ENCODE measurements around the gene TRIM63. TPM values are rescaled to one million over a fixed set of nuclear protein-coding genes. Genes with fewer than 3 reads are reported as not detected.

Gene TRIM63
- total and polyA plus RNA-seq, 2 of the 8 experiments (the other 6 are each of a cell fraction or from before 2014, with no cell fraction given) = not detected

DNA sequence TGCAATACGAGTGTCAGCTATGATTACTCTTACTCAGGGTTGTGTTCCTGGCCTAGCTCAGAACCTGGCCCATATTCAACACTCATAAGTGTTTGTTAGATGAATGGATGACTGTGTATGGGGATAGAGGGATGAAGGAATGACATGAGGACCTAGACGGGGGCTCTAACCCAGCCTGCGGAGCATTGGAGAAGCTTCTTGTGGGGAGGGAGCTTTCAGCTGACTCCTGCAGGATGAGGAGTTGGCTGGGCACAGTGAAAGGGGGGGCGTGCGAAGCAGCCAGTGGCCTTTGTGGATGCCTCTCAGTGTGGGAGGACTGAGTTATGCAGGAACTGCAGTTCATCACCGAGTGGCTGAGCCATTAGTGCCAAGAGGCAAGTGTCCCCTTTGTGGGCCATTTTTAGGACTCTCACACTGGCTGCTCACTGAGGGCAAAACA lies 47.1 kb downstream of the TRIM63 start:
- no peak overlapping the region for H3K18ac ChIP-seq (ENCODE audit: extremely low read depth, low read length)
- 0 out of 2 replicates have a peak overlapping the region, but pooled peaks have one; percentile 67 for H2BK15ac ChIP-seq (ENCODE audit: low read length)
- FAIRE-seq = no peak
- H2BK120ac ChIP-seq (replicated peaks; ENCODE audit: low read depth, low read length) = no peak overlapping the region
- H3K4me1 ChIP-seq (replicated peaks in 1 of 4; ENCODE audit: control insufficient read depth in 3 of 4, insufficient read depth in 4 of 4, low read length in 3 of 4) = peaks cover 0 to 19% (median 12%) of the 10 kb centered on the region in 4 experiments; a peak in 6 of 7 replicates
- H2BK5ac ChIP-seq (ENCODE audit: low read depth, low read length) = no peak overlapping the region
- TF ChIP-seq SIX5 (IDR thresholded peaks at IDR 0.05; ENCODE audit: low read depth, low read length) = no peak
- TF ChIP-seq RXRA (IDR thresholded peaks at IDR 0.05; ENCODE audit: insufficient read depth, low read depth, low read length) = no peak
- H3K14ac ChIP-seq (ENCODE audit: insufficient read length) = no peak overlapping the region
- no peaks in the 10 kb centered on the region for H3K36me3 ChIP-seq (ENCODE audit: control insufficient read depth in 2 of 4, insufficient read depth in 4 of 4, low read length in 3 of 4)
- H3K4me2 ChIP-seq (ENCODE audit: insufficient read depth in 1 of 2, low read depth in 2 of 2, low read length in 2 of 2) = no peak overlapping the region; a peak in 1 of 4 replicates
- H3K4me3 ChIP-seq (ENCODE audit: extremely low read depth in 1 of 4, insufficient read depth in 2 of 4, low read depth in 3 of 4, low read length in 4 of 4) = no peak overlapping the region
- no peak overlapping the region for H2AFZ ChIP-seq (ENCODE audit: low read length)
- H3K9me3 ChIP-seq (ENCODE audit: insufficient read depth in 2 of 2, low read depth in 1 of 2, low read length in 1 of 2) = no peaks in the 10 kb centered on the region
- no peak overlapping the region for H3K9ac ChIP-seq (replicated peaks in 1 of 4; ENCODE audit: extremely low read depth in 1 of 4, low read depth in 3 of 4, low read length in 3 of 4)
- H4K91ac ChIP-seq (replicated peaks; ENCODE audit: insufficient read length, low read length) = peak overlapping the region; percentile 17
- peak overlapping the region; percentile 75; the same call in 1 of the 2 replicates for H2BK12ac ChIP-seq (ENCODE audit: low read depth, low read length)
- no peaks in the 10 kb centered on the region for H4K20me1 ChIP-seq (replicated peaks in 1 of 2; ENCODE audit: control insufficient read depth in 1 of 2, insufficient read depth in 2 of 2, low read length in 2 of 2)
- ChIA-PET CTCF (ENCODE audit: partially characterized antibody) (interaction anchor here (0.6 to 6.4 kb wide), 11 partner anchors 9 to 210 kb away, joined by 3 to 46 read pairs (median 3); no protein-coding TSS in a partner anchor), POLR2A (ENCODE audit: partially characterized antibody) (no interaction called here)
- H3K27ac ChIP-seq (ENCODE audit: low read depth, low read length) = no peak overlapping the region
- no peaks in the 10 kb centered on the region for H3K79me1 ChIP-seq (ENCODE audit: low read depth, low read length)
- no peaks in the 10 kb centered on the region for H3K79me2 ChIP-seq (ENCODE audit: control insufficient read depth in 1 of 2, insufficient read depth in 2 of 2, low read length in 2 of 2)
- H2AK5ac ChIP-seq (ENCODE audit: low read depth, low read length) = peak overlapping the region; percentile 85; the same call in 1 of the 2 replicates
- no peak overlapping the region for H3K23ac ChIP-seq (ENCODE audit: insufficient read length)
- no peak overlapping the region for H4K8ac ChIP-seq (ENCODE audit: extremely low read depth, insufficient read depth, low read length)
- no peak overlapping the region for H4K5ac ChIP-seq (ENCODE audit: insufficient read length, low read depth, low read length)
- no peak overlapping the region for H3K56ac ChIP-seq (replicated peaks; ENCODE audit: insufficient read length, low read depth, low read length)
- no peak overlapping the region for H2BK20ac ChIP-seq (ENCODE audit: low read length)
- H3K27me3 ChIP-seq (replicated peaks in 1 of 4; ENCODE audit: control insufficient read depth in 3 of 4, extremely low read depth in 1 of 4, insufficient read depth in 3 of 4, low read length in 3 of 4) = no peaks in the 10 kb centered on the region
- peaks cover 3% of the 10 kb centered on the region; the same call in 1 of the 2 replicates for H3K23me2 ChIP-seq (ENCODE audit: low read depth, low read length)
- 83% methylated on average over 6 of the region's 6 CpGs; no CpG with 5 or more reads in 1 of the 2 experiments for WGBS, 2 experiments (ENCODE audit: extremely low coverage in 1 of 2, insufficient coverage in 1 of 2, insufficient read length in 1 of 2, insufficient replicate concordance in 2 of 2, low coverage in 1 of 2, low lambda C conversion rate in 2 of 2, missing lambda C conversion rate in 1 of 2)
- DNase-seq (ENCODE audit: low read depth in 1 of 2, low spot score in 2 of 2) = no peak
- no peak overlapping the region for H3K4ac ChIP-seq (replicated peaks; ENCODE audit: insufficient read length, low read depth, low read length)

All from H1 (cell line).